ENCODE results near the gene FSD1. TPM values are rescaled to one million over a fixed set of nuclear protein-coding genes. Genes with fewer than 3 reads are reported as not detected.
"Not testable (repeated sequence)": the region's sequence is repeated elsewhere in the genome, so short reads cannot be mapped to it uniquely, and the experiment has no call there.

Gene FSD1
- total RNA-seq, 2 experiments from 2014 or later: 26.7 to 27.7 TPM

DNA sequence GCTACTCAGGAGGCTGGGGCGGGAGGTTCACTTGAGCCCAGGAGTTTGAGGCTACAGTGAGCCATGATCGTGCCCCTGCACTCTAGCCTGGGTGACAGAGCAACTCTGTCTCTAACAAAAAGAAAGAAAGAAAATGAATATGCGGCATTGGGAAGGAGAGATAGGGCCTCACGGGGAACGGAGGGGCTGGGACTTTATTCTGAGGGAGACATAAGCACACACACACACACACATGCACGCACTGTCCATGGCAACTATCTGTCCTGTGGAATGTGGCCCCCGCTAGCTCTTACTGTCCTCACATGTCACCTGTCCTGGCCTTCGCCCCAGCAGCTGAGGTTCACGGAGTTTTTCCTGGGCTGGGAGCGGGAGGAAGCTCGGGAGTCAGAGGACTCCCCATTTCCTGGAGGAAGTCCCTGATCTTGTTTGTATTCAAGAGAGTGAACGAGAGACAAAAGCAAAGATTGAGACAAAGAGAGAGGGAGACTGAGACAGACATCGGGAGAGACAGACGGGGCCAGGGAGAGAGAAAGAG lies 33.6 kb downstream of the FSD1 start:
- peak overlapping the region; percentile 92 for H3K27ac Mint-ChIP-seq
- peak overlapping the region; percentile 79 for H3K4me3 Mint-ChIP-seq
- ATAC-seq: no peak
- ChIA-PET CTCF (interaction anchor here (1.3 to 2.7 kb wide), 4 partner anchors 10 to 70 kb away, joined by 3 to 19 read pairs (median 6); no protein-coding TSS in a partner anchor), POLR2A (interaction anchor here (0.6 to 1.2 kb wide), 2 partner anchors 10 to 221 kb away, joined by 3 read pairs; no protein-coding TSS in a partner anchor)
- no peaks in the 10 kb centered on the region for H3K36me3 Mint-ChIP-seq (ENCODE audit: low read depth)
- no peaks in the 10 kb centered on the region for H3K9me3 Mint-ChIP-seq (ENCODE audit: insufficient read depth)
- peaks cover 24% of the 10 kb centered on the region for H3K4me1 Mint-ChIP-seq (ENCODE audit: low read depth)
- DNase-seq: no peak
- H3K27me3 Mint-ChIP-seq (ENCODE audit: low read depth): no peaks in the 10 kb centered on the region

DNA sequence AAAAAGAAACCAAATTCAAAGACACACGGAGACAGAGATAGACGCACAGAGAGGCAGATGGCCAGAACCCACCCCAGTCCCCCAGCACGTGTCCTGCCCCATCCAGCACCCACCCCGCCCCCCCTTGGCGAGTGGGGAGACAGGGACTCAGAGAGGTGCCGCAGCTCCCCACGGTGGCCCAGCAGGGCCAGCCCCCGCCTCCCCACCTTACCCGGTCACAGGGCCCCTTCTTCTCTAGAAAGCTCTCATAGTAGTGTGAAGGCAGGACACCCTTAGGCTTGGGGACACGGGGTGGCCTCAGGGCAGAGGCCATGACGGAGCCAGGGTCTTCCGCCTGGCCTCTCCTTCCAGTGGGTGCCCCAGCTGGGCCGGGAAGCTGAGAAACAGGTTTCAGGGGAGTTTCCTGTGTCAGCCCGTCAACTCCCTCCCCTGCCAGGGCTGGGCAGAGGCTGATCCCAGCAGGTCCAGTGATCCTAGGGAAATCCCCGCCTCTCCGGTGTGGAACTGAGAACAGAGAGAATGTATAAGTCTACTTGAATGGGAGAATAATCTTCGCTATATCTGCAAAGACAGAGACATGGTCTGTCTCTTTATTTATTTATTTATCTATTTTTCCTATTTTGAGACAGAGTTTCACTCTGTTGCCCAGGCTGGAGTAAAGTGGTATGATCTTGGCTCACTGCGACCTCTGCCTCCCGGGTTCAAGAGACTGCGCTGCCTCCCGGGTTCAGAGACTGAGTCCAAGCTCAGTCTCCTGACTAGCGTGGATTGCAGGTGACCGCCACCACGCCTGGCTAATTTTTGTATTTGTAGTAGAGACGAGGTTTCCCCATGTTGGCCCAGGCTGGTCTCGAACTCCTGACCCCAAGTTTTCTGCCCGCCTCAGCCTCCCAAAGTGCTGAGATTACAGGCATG lies 34.3 kb downstream of the FSD1 start, which contains the start of gene STAP2:
Gene STAP2, minus strand, starts transcription at position 387 of the 915 bp plus-strand sequence. Its CDS starts 74 bp downstream, at position 313.
- no peak for ATAC-seq
- Mint-ChIP-seq H3K27ac (peak within 1 kb of the TSS; percentile 92), H3K36me3 (ENCODE audit: low read depth) (no peaks in the 10 kb centered on the region), H3K4me1 (ENCODE audit: low read depth) (peaks cover 24% of the 10 kb centered on the region), H3K4me3 (peak within 1 kb of the TSS; percentile 79), H3K9me3 (ENCODE audit: insufficient read depth) (no peaks in the 10 kb centered on the region), H3K27me3 (ENCODE audit: low read depth) (no peaks in the 10 kb centered on the region)
- POLR2A ChIA-PET: interaction anchor here (0.6 to 1.2 kb wide), 2 partner anchors 11 to 220 kb away, joined by 3 read pairs; no protein-coding TSS in a partner anchor
- peak; percentile 55 for DNase-seq
- CTCF ChIA-PET: interaction anchor here (1.3 to 2.7 kb wide), 4 partner anchors 10 to 71 kb away, joined by 3 to 19 read pairs (median 6); no protein-coding TSS in a partner anchor

DNA sequence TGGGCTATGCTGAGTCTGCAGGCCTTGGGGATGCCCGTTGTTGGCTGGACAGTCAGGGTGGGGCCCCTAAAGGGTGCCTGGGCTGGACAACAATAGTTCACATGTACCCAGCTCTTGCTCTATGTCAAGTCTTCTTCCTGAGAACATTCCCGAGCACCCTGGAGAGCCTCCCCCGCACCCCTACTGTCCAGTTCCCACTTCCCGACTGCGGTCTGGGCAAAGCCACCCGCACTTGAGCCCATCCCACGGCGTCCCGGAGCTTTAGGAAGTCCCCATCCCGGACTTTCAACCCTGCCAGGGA lies 37.9 kb downstream of the FSD1 start:
- peaks cover 32% of the 10 kb centered on the region for H3K4me1 Mint-ChIP-seq (ENCODE audit: low read depth)
- no peaks in the 10 kb centered on the region for H3K9me3 Mint-ChIP-seq (ENCODE audit: insufficient read depth)
- peak overlapping the region; percentile 89 for H3K4me3 Mint-ChIP-seq
- ATAC-seq: no peak
- POLR2A ChIA-PET: interaction anchor here (0.7 to 2.5 kb wide), 10 partner anchors 9 to 580 kb away, joined by 3 to 13 read pairs (median 5); partner anchors contain the start of genes SH3GL1, TMIGD2 and YJU2
- peaks cover 11% of the 10 kb centered on the region for H3K36me3 Mint-ChIP-seq (ENCODE audit: low read depth)
- no peak for DNase-seq
- no peaks in the 10 kb centered on the region for H3K27me3 Mint-ChIP-seq (ENCODE audit: low read depth)
- CTCF ChIA-PET: interaction anchor here (0.7 to 4.2 kb wide), 20 partner anchors 11 to 449 kb away, joined by 3 to 54 read pairs (median 6); partner anchors contain the start of genes CHAF1A, FEM1A, FSD1 and SH3GL1
- H3K27ac Mint-ChIP-seq: peak overlapping the region; percentile 94

- no peaks in the 10 kb centered on the region for H3K27me3 Mint-ChIP-seq (ENCODE audit: low read depth)
- ChIA-PET POLR2A (interaction anchor here (0.7 to 2.5 kb wide), 15 partner anchors 9 to 581 kb away, joined by 3 to 13 read pairs (median 5); partner anchors contain the start of genes CHAF1A, EEF2, SH3GL1 and TMIGD2), CTCF (interaction anchor here (0.7 to 4.2 kb wide), 20 partner anchors 10 to 449 kb away, joined by 3 to 54 read pairs (median 6); partner anchors contain the start of genes CHAF1A, FEM1A, FSD1 and SH3GL1)
- H3K36me3 Mint-ChIP-seq (ENCODE audit: low read depth): peaks cover 16% of the 10 kb centered on the region
- ATAC-seq (peak; percentile 92), DNase-seq (peak; percentile 98)
- H3K9me3 Mint-ChIP-seq (ENCODE audit: insufficient read depth): no peaks in the 10 kb centered on the region
- peak overlapping the region; percentile 89 for H3K4me3 Mint-ChIP-seq
- H3K27ac Mint-ChIP-seq: peak overlapping the region; percentile 94
- H3K4me1 Mint-ChIP-seq (ENCODE audit: low read depth): peaks cover 31% of the 10 kb centered on the region
Observed at GRCh38 chr19:4342615-4343369, 38.4 kb downstream of the FSD1 start.

- ATAC-seq: peak; percentile 74
- ChIA-PET POLR2A (interaction anchor here (0.7 to 2.5 kb wide), 10 partner anchors 9 to 358 kb away, joined by 3 to 13 read pairs (median 6); partner anchors contain the start of genes CHAF1A, EEF2, TMIGD2 and YJU2), CTCF (interaction anchor here (0.8 to 4.2 kb wide), 18 partner anchors 9 to 111 kb away, joined by 3 to 54 read pairs (median 6); partner anchors contain the start of genes CHAF1A, FSD1, SH3GL1 and SHD)
Observed at GRCh38 chr19:4343370-4344307, 39.2 kb downstream of the FSD1 start, which contains the start of gene MPND. TSS of gene MPND (plus strand) at chr19:4343562. CDS start at chr19:4343594, 32 bp downstream.

GRCh38 chr19:4345342-4346019 lies 41.1 kb downstream of the FSD1 start:
- POLR2A ChIA-PET: no interaction called here
- no peaks in the 10 kb centered on the region for H3K27me3 Mint-ChIP-seq (ENCODE audit: low read depth)

More at GRCh38 chr19:4343370-4344307, 39.2 kb downstream of the FSD1 start, which contains the start of gene MPND:
- Mint-ChIP-seq H3K9me3 (ENCODE audit: insufficient read depth) (no peaks in the 10 kb centered on the region), H3K4me3 (peak within 1 kb of the TSS; percentile 89), H3K27ac (peak within 1 kb of the TSS; percentile 94), H3K4me1 (ENCODE audit: low read depth) (peaks cover 24% of the 10 kb centered on the region), H3K36me3 (ENCODE audit: low read depth) (peaks cover 16% of the 10 kb centered on the region), H3K27me3 (ENCODE audit: low read depth) (no peaks in the 10 kb centered on the region)
- DNase-seq: peak; percentile 95

GRCh38 chr19:4346020-4346383 lies 41.6 kb downstream of the FSD1 start:
- Mint-ChIP-seq H3K27ac (no peak overlapping the region), H3K4me1 (ENCODE audit: low read depth) (peaks cover 19% of the 10 kb centered on the region), H3K27me3 (ENCODE audit: low read depth) (no peaks in the 10 kb centered on the region), H3K4me3 (no peak overlapping the region), H3K9me3 (ENCODE audit: insufficient read depth) (no peaks in the 10 kb centered on the region), H3K36me3 (ENCODE audit: low read depth) (peaks cover 21% of the 10 kb centered on the region)
- POLR2A ChIA-PET: no interaction called here
- ATAC-seq (no peak), DNase-seq (no peak)
- CTCF ChIA-PET: interaction anchor here (2.8 kb wide), 1 partner anchor 79 kb away, joined by 14 read pairs; no protein-coding TSS in a partner anchor

More at GRCh38 chr19:4345342-4346019, 41.1 kb downstream of the FSD1 start:
- peaks cover 21% of the 10 kb centered on the region for H3K36me3 Mint-ChIP-seq (ENCODE audit: low read depth)
- DNase-seq (no peak), ATAC-seq (no peak)
- H3K27ac Mint-ChIP-seq: no peak overlapping the region
- no peaks in the 10 kb centered on the region for H3K9me3 Mint-ChIP-seq (ENCODE audit: insufficient read depth)
- H3K4me3 Mint-ChIP-seq: no peak overlapping the region
- CTCF ChIA-PET: interaction anchor here (2.8 kb wide), 1 partner anchor 78 kb away, joined by 14 read pairs; no protein-coding TSS in a partner anchor
- H3K4me1 Mint-ChIP-seq (ENCODE audit: low read depth): peaks cover 19% of the 10 kb centered on the region

DNA sequence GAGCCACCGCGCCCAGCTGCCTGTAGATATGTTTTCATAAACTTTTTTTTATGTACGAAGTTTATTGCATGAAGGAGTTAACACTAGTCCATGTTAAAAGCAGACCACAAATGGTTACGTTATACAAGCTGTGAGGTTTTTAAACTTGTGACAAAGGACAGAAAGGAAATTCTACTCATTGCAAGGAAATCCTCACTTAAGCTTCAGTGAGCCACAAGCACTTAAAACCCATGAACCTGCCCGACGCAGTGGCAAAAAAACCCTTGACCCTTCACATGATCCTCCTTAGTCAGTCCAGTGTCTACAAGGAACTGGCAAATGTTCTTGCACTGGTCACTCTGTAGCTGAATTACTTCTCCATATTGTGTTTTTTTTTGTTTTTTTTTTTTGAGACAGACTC lies 43.1 kb downstream of the FSD1 start:
- Mint-ChIP-seq H3K9me3 (ENCODE audit: insufficient read depth) (no peaks in the 10 kb centered on the region), H3K36me3 (ENCODE audit: low read depth) (peaks cover 21% of the 10 kb centered on the region), H3K27me3 (ENCODE audit: low read depth) (no peaks in the 10 kb centered on the region), H3K4me3 (no peak overlapping the region), H3K4me1 (ENCODE audit: low read depth) (peaks cover 12% of the 10 kb centered on the region), H3K27ac (no peak overlapping the region)
- no peak for DNase-seq
- ChIA-PET POLR2A (no interaction called here), CTCF (interaction anchor here (2.8 kb wide), 1 partner anchor 80 kb away, joined by 14 read pairs; no protein-coding TSS in a partner anchor)
- ATAC-seq: no peak

- not testable (repeated sequence) for H3K4me1 Mint-ChIP-seq (ENCODE audit: low read depth); H3K27me3 Mint-ChIP-seq (ENCODE audit: low read depth); H3K27ac Mint-ChIP-seq; ATAC-seq; H3K9me3 Mint-ChIP-seq (ENCODE audit: insufficient read depth); DNase-seq; H3K4me3 Mint-ChIP-seq
- peaks cover 23% of the 10 kb centered on the region for H3K36me3 Mint-ChIP-seq (ENCODE audit: low read depth)
- POLR2A ChIA-PET: interaction anchor here (1.0 kb wide), 1 partner anchor 26 kb away, joined by 3 read pairs; no protein-coding TSS in a partner anchor
- CTCF ChIA-PET: interaction anchor here (1.3 kb wide), 1 partner anchor 82 kb away, joined by 3 read pairs; no protein-coding TSS in a partner anchor
Observed at GRCh38 chr19:4349225-4349624, 44.8 kb downstream of the FSD1 start.

All from activated CD8-positive, alpha-beta T cell treated with anti-CD3 and anti-CD28 coated beads, Interleukin-2, amount 10 ng/mL, durations not matched to agents 7 days and 5 days (primary cell).